HepG2 (cell line): ENCODE data around the gene RWDD4. TPM values are rescaled to one million over a fixed set of nuclear protein-coding genes. Genes with fewer than 3 reads are reported as not detected.

ENCODE experiments used
- ELF4 ChIP-seq: sonication (generic); formaldehyde crosslinking; IDR thresholded peaks from 2 replicates; pipeline ENCODE4 v1.5.0; 2020; ENCODE audit warnings: missing genetic modification reagents, mild to moderate bottlenecking, moderate library complexity, borderline replicate concordance
- FOSL2 ChIP-seq: sonication (generic); formaldehyde crosslinking; IDR thresholded peaks from 2 replicates; pipeline ENCODE4 v1.4.0; 2020; ENCODE audit warnings: missing genetic modification reagents
- GABPB1 ChIP-seq: IDR thresholded peaks from 2 replicates; pipeline ENCODE4 v1.6.1; 2016; ENCODE audit warnings: mild to moderate bottlenecking, missing genetic modification reagents, moderate library complexity, missing compliant biosample characterization
- HDAC1 ChIP-seq: sonication (generic); formaldehyde crosslinking; IDR thresholded peaks from 2 replicates; pipeline ENCODE4 v1.5.1; 2020; ENCODE audit warnings: mild to moderate bottlenecking, missing genetic modification reagents
- PCBP1 ChIP-seq: fragments of 200-400 bp; formaldehyde crosslinking; IDR thresholded peaks from 2 replicates; pipeline ENCODE4 v1.6.1; 2017; ENCODE audit warnings: mild to moderate bottlenecking, low read depth, low read length, borderline replicate concordance
- SMAD9 ChIP-seq: sonication (generic); formaldehyde crosslinking; IDR thresholded peaks from 2 replicates; pipeline ENCODE4 v1.5.1; 2020; ENCODE audit warnings: mild to moderate bottlenecking, missing genetic modification reagents
- ZBTB25 ChIP-seq: IDR thresholded peaks from 2 replicates; pipeline ENCODE4 v1.6.1; 2018; ENCODE audit warnings: missing genetic modification reagents
- ZC3H13 ChIP-seq: sonication (generic); formaldehyde crosslinking; IDR thresholded peaks from 2 replicates; pipeline ENCODE4 v1.8.1; 2023; ENCODE audit warnings: mild to moderate bottlenecking, missing genetic modification reagents, moderate library complexity
- ZC3H4 ChIP-seq: sonication (generic); formaldehyde crosslinking; IDR thresholded peaks from 2 replicates; pipeline ENCODE4 v1.4.0; 2020; ENCODE audit warnings: missing genetic modification reagents, borderline replicate concordance
- ZFYVE20 ChIP-seq: sonication (generic); formaldehyde crosslinking; IDR thresholded peaks from 2 replicates; pipeline ENCODE4 v1.8.0; 2023; ENCODE audit warnings: low read depth, mild to moderate bottlenecking, moderate library complexity, missing genetic modification reagents, borderline replicate concordance
- ZGPAT ChIP-seq: IDR thresholded peaks from 2 replicates; pipeline ENCODE4 v1.6.1; 2016; ENCODE audit warnings: mild to moderate bottlenecking
- ZNF10 ChIP-seq: sonication (generic); formaldehyde crosslinking; IDR thresholded peaks from 2 replicates; pipeline ENCODE4 v1.4.0; 2020; ENCODE audit warnings: mild to moderate bottlenecking, low read depth, missing genetic modification reagents, borderline replicate concordance
- ZNF30 ChIP-seq: sonication (generic); formaldehyde crosslinking; IDR thresholded peaks from 2 replicates; pipeline ENCODE4 v1.5.0; 2020; ENCODE audit warnings: mild to moderate bottlenecking, missing genetic modification reagents
- ZSCAN21 ChIP-seq: sonication (generic); formaldehyde crosslinking; IDR thresholded peaks from 2 replicates; pipeline ENCODE4 v1.8.0; 2022; ENCODE audit warnings: mild to moderate bottlenecking, missing genetic modification reagents, moderate library complexity, borderline replicate concordance
- polyA plus RNA-seq, 8 experiments: library from polyadenylated mRNA; depleted of rRNA in 3 of 8; stranded (reverse) in 7 of 8; unstranded in 1 of 8; fragments of >200 nt; fragmentation: Illumina TruSeq in 4 of 8; extraction: Trizol in 4 of 8; gene quantifications; 2 replicates each; pipeline versions ENCODE4 v1.2.1 to v1.2.3, GENCODE V29; 2011 to 2016; ENCODE audit warnings: low read depth in 4 of 8, missing spikeins in 1 of 8, mixed read lengths in 1 of 8; ENCODE audit not compliant: insufficient read depth in 1 of 8
- total RNA-seq, 5 experiments: library from RNA; depleted of rRNA; stranded (reverse); fragments of >200 nt; fragmentation: Illumina TruSeq; extraction: Trizol; gene quantifications; 2 replicates each; pipeline ENCODE4 v1.2.3, GENCODE V29; 2016; ENCODE audit warnings: low read depth in 1 of 5
- TF ChIP-seq, protein P1 (sequence below): sonication (generic); formaldehyde crosslinking; IDR thresholded peaks from 2 replicates; pipeline ENCODE4 v1.4.0; 2020; ENCODE audit warnings: missing genetic modification reagents; ENCODE audit errors: not compliant biosample characterization
- TF ChIP-seq, protein P2 (sequence below): sonication (generic); formaldehyde crosslinking; IDR thresholded peaks from 2 replicates; pipeline ENCODE4 v1.5.0; 2020; ENCODE audit warnings: missing genetic modification reagents
- TF ChIP-seq, protein P3 (sequence below): sonication (generic); formaldehyde crosslinking; conservative IDR thresholded peaks from 2 replicates; pipeline ENCODE4 v1.8.0; 2022; ENCODE audit warnings: low read depth, missing genetic modification reagents
- TF ChIP-seq, protein P4 (sequence below): sonication (generic); formaldehyde crosslinking; IDR thresholded peaks from 2 replicates; pipeline ENCODE4 v1.4.0; 2020; ENCODE audit warnings: missing genetic modification reagents, borderline replicate concordance

Gene RWDD4
- total and polyA plus RNA-seq, 2 of the 13 experiments (the other 11 are each of a cell fraction or from before 2014, with no cell fraction given), result 10.2 to 25.4 TPM

- peak; percentile 48; the same call in 1 of the 2 replicates for TF ChIP-seq ZBTB25 (CRISPR knock-in tag)
- TF ChIP-seq ELF4 (CRISPR knock-in tag), result peak; percentile 48; the same call in 1 of the 2 replicates
- no peak for TF ChIP-seq ZNF10 (CRISPR knock-in tag)
- TF ChIP-seq, protein P1, sequence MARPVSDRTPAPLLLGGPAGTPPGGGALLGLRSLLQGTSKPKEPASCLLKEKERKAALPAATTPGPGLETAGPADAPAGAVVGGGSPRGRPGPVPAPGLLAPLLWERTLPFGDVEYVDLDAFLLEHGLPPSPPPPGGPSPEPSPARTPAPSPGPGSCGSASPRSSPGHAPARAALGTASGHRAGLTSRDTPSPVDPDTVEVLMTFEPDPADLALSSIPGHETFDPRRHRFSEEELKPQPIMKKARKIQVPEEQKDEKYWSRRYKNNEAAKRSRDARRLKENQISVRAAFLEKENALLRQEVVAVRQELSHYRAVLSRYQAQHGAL (CRISPR knock-in tag), result no peak
- TF ChIP-seq ZNF30 (CRISPR knock-in tag), result no peak
- TF ChIP-seq GABPB1 (CRISPR knock-in tag), result no peak; the same call in 1 of the 2 replicates
- no peak for TF ChIP-seq PCBP1
- 0 out of 2 replicates have a peak, but pooled peaks have one; percentile 44 for TF ChIP-seq ZSCAN21 (CRISPR knock-in tag)
- TF ChIP-seq HDAC1 (CRISPR knock-in tag), result peak; percentile 71
- TF ChIP-seq, protein P2, sequence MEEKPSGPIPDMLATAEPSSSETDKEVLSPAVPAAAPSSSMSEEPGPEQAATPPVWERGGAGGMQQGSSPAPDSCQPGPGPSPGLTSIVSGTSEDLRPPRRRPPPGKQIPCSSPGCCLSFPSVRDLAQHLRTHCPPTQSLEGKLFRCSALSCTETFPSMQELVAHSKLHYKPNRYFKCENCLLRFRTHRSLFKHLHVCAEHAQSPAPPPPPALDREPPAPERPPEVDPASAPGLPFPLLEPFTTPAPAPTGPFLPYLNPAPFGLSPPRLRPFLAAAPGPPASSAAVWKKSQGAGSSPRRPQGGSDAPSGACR (CRISPR knock-in tag), result no peak
- TF ChIP-seq ZFYVE20 (CRISPR knock-in tag), result no peak
- TF ChIP-seq, protein P3, sequence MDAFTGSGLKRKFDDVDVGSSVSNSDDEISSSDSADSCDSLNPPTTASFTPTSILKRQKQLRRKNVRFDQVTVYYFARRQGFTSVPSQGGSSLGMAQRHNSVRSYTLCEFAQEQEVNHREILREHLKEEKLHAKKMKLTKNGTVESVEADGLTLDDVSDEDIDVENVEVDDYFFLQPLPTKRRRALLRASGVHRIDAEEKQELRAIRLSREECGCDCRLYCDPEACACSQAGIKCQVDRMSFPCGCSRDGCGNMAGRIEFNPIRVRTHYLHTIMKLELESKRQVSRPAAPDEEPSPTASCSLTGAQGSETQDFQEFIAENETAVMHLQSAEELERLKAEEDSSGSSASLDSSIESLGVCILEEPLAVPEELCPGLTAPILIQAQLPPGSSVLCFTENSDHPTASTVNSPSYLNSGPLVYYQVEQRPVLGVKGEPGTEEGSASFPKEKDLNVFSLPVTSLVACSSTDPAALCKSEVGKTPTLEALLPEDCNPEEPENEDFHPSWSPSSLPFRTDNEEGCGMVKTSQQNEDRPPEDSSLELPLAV (CRISPR knock-in tag), result no peak
- TF ChIP-seq ZGPAT, result peak; percentile 32; the same call in 1 of the 2 replicates
- TF ChIP-seq SMAD9 (CRISPR knock-in tag), result no peak
- TF ChIP-seq ZC3H13 (CRISPR knock-in tag), result no peak
- peak; percentile 83 for TF ChIP-seq FOSL2 (CRISPR knock-in tag)
- no peak for TF ChIP-seq ZC3H4 (CRISPR knock-in tag)
- TF ChIP-seq, protein P4, sequence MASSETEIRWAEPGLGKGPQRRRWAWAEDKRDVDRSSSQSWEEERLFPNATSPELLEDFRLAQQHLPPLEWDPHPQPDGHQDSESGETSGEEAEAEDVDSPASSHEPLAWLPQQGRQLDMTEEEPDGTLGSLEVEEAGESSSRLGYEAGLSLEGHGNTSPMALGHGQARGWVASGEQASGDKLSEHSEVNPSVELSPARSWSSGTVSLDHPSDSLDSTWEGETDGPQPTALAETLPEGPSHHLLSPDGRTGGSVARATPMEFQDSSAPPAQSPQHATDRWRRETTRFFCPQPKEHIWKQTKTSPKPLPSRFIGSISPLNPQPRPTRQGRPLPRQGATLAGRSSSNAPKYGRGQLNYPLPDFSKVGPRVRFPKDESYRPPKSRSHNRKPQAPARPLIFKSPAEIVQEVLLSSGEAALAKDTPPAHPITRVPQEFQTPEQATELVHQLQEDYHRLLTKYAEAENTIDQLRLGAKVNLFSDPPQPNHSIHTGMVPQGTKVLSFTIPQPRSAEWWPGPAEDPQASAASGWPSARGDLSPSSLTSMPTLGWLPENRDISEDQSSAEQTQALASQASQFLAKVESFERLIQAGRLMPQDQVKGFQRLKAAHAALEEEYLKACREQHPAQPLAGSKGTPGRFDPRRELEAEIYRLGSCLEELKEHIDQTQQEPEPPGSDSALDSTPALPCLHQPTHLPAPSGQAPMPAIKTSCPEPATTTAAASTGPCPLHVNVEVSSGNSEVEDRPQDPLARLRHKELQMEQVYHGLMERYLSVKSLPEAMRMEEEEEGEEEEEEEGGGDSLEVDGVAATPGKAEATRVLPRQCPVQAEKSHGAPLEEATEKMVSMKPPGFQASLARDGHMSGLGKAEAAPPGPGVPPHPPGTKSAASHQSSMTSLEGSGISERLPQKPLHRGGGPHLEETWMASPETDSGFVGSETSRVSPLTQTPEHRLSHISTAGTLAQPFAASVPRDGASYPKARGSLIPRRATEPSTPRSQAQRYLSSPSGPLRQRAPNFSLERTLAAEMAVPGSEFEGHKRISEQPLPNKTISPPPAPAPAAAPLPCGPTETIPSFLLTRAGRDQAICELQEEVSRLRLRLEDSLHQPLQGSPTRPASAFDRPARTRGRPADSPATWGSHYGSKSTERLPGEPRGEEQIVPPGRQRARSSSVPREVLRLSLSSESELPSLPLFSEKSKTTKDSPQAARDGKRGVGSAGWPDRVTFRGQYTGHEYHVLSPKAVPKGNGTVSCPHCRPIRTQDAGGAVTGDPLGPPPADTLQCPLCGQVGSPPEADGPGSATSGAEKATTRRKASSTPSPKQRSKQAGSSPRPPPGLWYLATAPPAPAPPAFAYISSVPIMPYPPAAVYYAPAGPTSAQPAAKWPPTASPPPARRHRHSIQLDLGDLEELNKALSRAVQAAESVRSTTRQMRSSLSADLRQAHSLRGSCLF (CRISPR knock-in tag), result no peak
These were observed 40.3 kb downstream of the RWDD4 start (continued) for GRCh38 chr4:183618681-183619080.
